Naive thymus-derived CD4-positive, alpha-beta T cell (primary cell): ENCODE results near the gene UEVLD. TPM values are rescaled to one million over a fixed set of nuclear protein-coding genes. Genes with fewer than 3 reads are reported as not detected.
A peak's percentile ranks its signal among the peaks of the same experiment; 100 is the strongest.
"Not testable (repeated sequence)": the region's sequence is repeated elsewhere in the genome, so short reads cannot be mapped to it uniquely, and the experiment has no call there.

Source experiments
- ATAC-seq: fragments of 150-1000 bp; cut with Tn5 transposase; 2 replicates; pipeline ENCODE4 v1.10.0; 2021; ENCODE audit warnings: mild to moderate bottlenecking, moderate library complexity
- CTCF ChIA-PET: fragments of 350-600 bp; sonication (Branson Sonifier 250); formaldehyde crosslinking; loops from one replicate; lab custom pipeline; 2021; ENCODE audit warnings: antibody characterized with exemption; lab: Charles Lee
- POLR2A ChIA-PET: fragments of 350-600 bp; sonication (Branson Sonifier 250); formaldehyde crosslinking; loops from one replicate; lab custom pipeline; 2021; ENCODE audit warnings: antibody characterized with exemption, inconsistent platforms; lab: Charles Lee
- DNase-seq, 9 donors: peaks; one replicate each; pipeline versions ENCODE4 v3.0.0 to v3.0.0-alpha.2; 2020 to 2022; ENCODE audit warnings: mixed read lengths in 1 of 9
- H3K27ac ChIP-seq: one replicate; pipeline ENCODE4 v1.7.0; 2013; ENCODE audit warnings: mild to moderate bottlenecking, low read depth, low read length, moderate library complexity
- H3K27me3 ChIP-seq, 2 donors: one replicate each; pipeline ENCODE4 v1.7.0; 2013; ENCODE audit warnings: low read length in 2 of 2, mild to moderate bottlenecking in 2 of 2, moderate library complexity in 2 of 2; ENCODE audit not compliant: control insufficient read depth in 2 of 2, insufficient read depth in 2 of 2
- H3K36me3 ChIP-seq, 3 experiments: 1 replicate in 2 of 3; 2 replicates in 1 of 3; pipeline ENCODE4 v1.7.0; 2013; ENCODE audit warnings: low read length in 3 of 3, mild to moderate bottlenecking in 3 of 3, moderate library complexity in 1 of 3; ENCODE audit not compliant: insufficient read depth in 3 of 3, control insufficient read depth in 2 of 3
- H3K4me1 ChIP-seq, 2 donors: one replicate each; pipeline ENCODE4 v1.7.0; 2013; ENCODE audit warnings: low read length in 2 of 2, mild to moderate bottlenecking in 2 of 2, moderate library complexity in 1 of 2; ENCODE audit not compliant: control insufficient read depth in 2 of 2, insufficient read depth in 2 of 2
- H3K4me3 ChIP-seq: 2 replicates; pipeline ENCODE4 v1.7.0; 2013; ENCODE audit warnings: mild to moderate bottlenecking, low read length
- H3K9me3 ChIP-seq, 3 experiments: 1 replicate in 2 of 3; 2 replicates in 1 of 3; pipeline ENCODE4 v1.7.0; 2013; ENCODE audit warnings: low read length in 3 of 3; ENCODE audit not compliant: control insufficient read depth in 2 of 3
- H3K27ac Mint-ChIP-seq, 9 donors: one replicate each; pipeline ENCODE4 v1.8.0; 2020 to 2022; ENCODE audit warnings: mixed read lengths in 9 of 9, mild to moderate bottlenecking in 8 of 9, moderate library complexity in 5 of 9, inconsistent platforms in 2 of 9
- H3K27me3 Mint-ChIP-seq, 5 donors: one replicate each; pipeline ENCODE4 v1.8.0; 2021 to 2022; ENCODE audit warnings: mixed read lengths in 5 of 5, mild to moderate bottlenecking in 1 of 5
- H3K36me3 Mint-ChIP-seq, 5 donors: one replicate each; pipeline ENCODE4 v1.8.0; 2020 to 2022; ENCODE audit warnings: mixed read lengths in 5 of 5, mild to moderate bottlenecking in 3 of 5, inconsistent platforms in 1 of 5
- H3K4me1 Mint-ChIP-seq, 7 donors: one replicate each; pipeline ENCODE4 v1.8.0; 2020 to 2022; ENCODE audit warnings: mixed read lengths in 7 of 7, mild to moderate bottlenecking in 3 of 7, inconsistent platforms in 1 of 7
- H3K4me3 Mint-ChIP-seq, 10 donors: one replicate each; pipeline ENCODE4 v1.8.0; 2020 to 2022; ENCODE audit warnings: mild to moderate bottlenecking in 10 of 10, mixed read lengths in 10 of 10, moderate library complexity in 6 of 10, inconsistent platforms in 2 of 10
- H3K9me3 Mint-ChIP-seq, 11 donors: one replicate each; pipeline ENCODE4 v1.8.0; 2020 to 2022; ENCODE audit warnings: mixed read lengths in 11 of 11, mild to moderate bottlenecking in 4 of 11, inconsistent platforms in 1 of 11, moderate library complexity in 1 of 11
- intact Hi-C, 2 donors: fragments of 100-400 bp; cut with micrococcal nuclease; formaldehyde crosslinking; loops; one replicate each; pipeline ENCODE4 v1.15.1; 2023
- polyA plus RNA-seq, 2 donors: library from polyadenylated mRNA; unstranded; fragments of 300-500 nt; fragmentation: Illumina TruSeq; gene quantifications; one replicate each; pipeline ENCODE4 v1.2.3, GENCODE V29; 2021
- total RNA-seq, 6 experiments: library from RNA in 5 of 6; stranded (reverse) in 5 of 6; gene quantifications; 1 replicate in 5 of 6; 2 replicates in 1 of 6; pipeline ENCODE4 v1.2.3 and lab custom pipeline; 2021 to 2026

UEVLD gene
- total and polyA plus RNA-seq, 7 experiments from 2014 or later, result 3.6 to 19.8 (median 5.3) TPM

- no peaks in the 10 kb centered on the region for H3K27me3 Mint-ChIP-seq
- H3K9me3 Mint-ChIP-seq, result peaks cover 0 to 2% (median 0%) of the 10 kb centered on the region in 11 donors
- no peaks in the 10 kb centered on the region for H3K9me3 ChIP-seq
- DNase-seq (no peak), ATAC-seq (no peak)
- peaks cover 0 to 5% (median 0%) of the 10 kb centered on the region in 5 donors for H3K36me3 Mint-ChIP-seq
- no peak overlapping the region for H3K4me3 Mint-ChIP-seq
- intact Hi-C loops, result no loop called here
- H3K27me3 ChIP-seq, result no peaks in the 10 kb centered on the region
- peaks cover 0 to 16% (median 0%) of the 10 kb centered on the region in 7 donors for H3K4me1 Mint-ChIP-seq
- ChIA-PET CTCF (no interaction called here), POLR2A (no interaction called here)
- H3K4me3 ChIP-seq, result no peak overlapping the region
- peaks cover 0 to 4% of the 10 kb centered on the region in 2 donors for H3K4me1 ChIP-seq
- no peak overlapping the region for H3K27ac Mint-ChIP-seq
- no peak overlapping the region for H3K27ac ChIP-seq
- no peaks in the 10 kb centered on the region for H3K36me3 ChIP-seq
Observed at GRCh38 chr11:18594999-18595749, 6.6 kb upstream of the UEVLD start.

GRCh38 chr11:18594088-18594487 is 5.6 kb upstream of the UEVLD start:
- intact Hi-C loops, H3K36me3 Mint-ChIP-seq, H3K27me3 ChIP-seq, H3K27ac Mint-ChIP-seq, H3K27ac ChIP-seq, POLR2A ChIA-PET, H3K9me3 ChIP-seq, H3K9me3 Mint-ChIP-seq, CTCF ChIA-PET, ATAC-seq, DNase-seq, H3K4me1 ChIP-seq, H3K4me3 Mint-ChIP-seq, H3K27me3 Mint-ChIP-seq, H3K4me3 ChIP-seq, H3K36me3 ChIP-seq: not testable (repeated sequence)
- H3K4me1 Mint-ChIP-seq, result peaks cover 0 to 19% (median 0%) of the 10 kb centered on the region in 7 donors

GRCh38 chr11:18590571-18590970 is 2.0 kb upstream of the UEVLD start:
- H3K36me3 Mint-ChIP-seq, result no peaks in the 10 kb centered on the region
- H3K4me3 Mint-ChIP-seq, result no peak overlapping the region
- no peaks in the 10 kb centered on the region for H3K27me3 Mint-ChIP-seq
- H3K27ac Mint-ChIP-seq, result peak overlapping the region in 3 of 9 donors; percentile 55 to 68 (median 60)
- H3K4me1 Mint-ChIP-seq, result peaks cover 0 to 19% (median 0%) of the 10 kb centered on the region in 7 donors
- H3K9me3 Mint-ChIP-seq, result no peaks in the 10 kb centered on the region
- POLR2A ChIA-PET, result interaction anchor here (0.7 kb wide), 1 partner anchor 31 kb away, joined by 3 read pairs; no protein-coding TSS in a partner anchor
- CTCF ChIA-PET, result no interaction called here
- intact Hi-C loops, result no loop called here
- no peak for DNase-seq
- peaks cover 8 to 15% of the 10 kb centered on the region in 2 donors for H3K4me1 ChIP-seq
- no peaks in the 10 kb centered on the region for H3K9me3 ChIP-seq
- H3K27me3 ChIP-seq, result no peaks in the 10 kb centered on the region
- ATAC-seq, result no peak
- peak overlapping the region; percentile 0 for H3K27ac ChIP-seq
- H3K4me3 ChIP-seq, result no peak overlapping the region
- no peaks in the 10 kb centered on the region for H3K36me3 ChIP-seq

GRCh38 chr11:18581825-18582224 is 6.7 kb downstream of the UEVLD start:
- peaks cover 0 to under 1% of the 10 kb centered on the region in 2 donors for H3K4me1 ChIP-seq
- Mint-ChIP-seq H3K27me3 (no peaks in the 10 kb centered on the region), H3K4me3 (no peak overlapping the region), H3K4me1 (peaks cover 0 to 25% (median 5%) of the 10 kb centered on the region in 7 donors), H3K9me3 (no peaks in the 10 kb centered on the region), H3K27ac (no peak overlapping the region), H3K36me3 (peaks cover 0 to 9% (median 5%) of the 10 kb centered on the region in 5 donors)
- no peaks in the 10 kb centered on the region for H3K27me3 ChIP-seq
- no peak overlapping the region for H3K4me3 ChIP-seq
- intact Hi-C loops, result no loop called here
- H3K9me3 ChIP-seq, result no peaks in the 10 kb centered on the region
- ChIA-PET CTCF (interaction anchor here (0.6 to 1.1 kb wide), 3 partner anchors 12 to 148 kb away, joined by 3 to 5 read pairs (median 3); no protein-coding TSS in a partner anchor), POLR2A (no interaction called here)
- H3K27ac ChIP-seq, result no peak overlapping the region
- no peak for DNase-seq
- no peaks in the 10 kb centered on the region for H3K36me3 ChIP-seq
- ATAC-seq, result no peak

GRCh38 chr11:18580113-18580766 is 8.3 kb downstream of the UEVLD start:
- H3K36me3 Mint-ChIP-seq, result peaks cover 0 to 14% (median 5%) of the 10 kb centered on the region in 5 donors
- ChIA-PET POLR2A (no interaction called here), CTCF (interaction anchor here (0.6 kb wide), 1 partner anchor 72 kb away, joined by 3 read pairs; no protein-coding TSS in a partner anchor)
- no peak for DNase-seq
- Histone ChIP-seq H3K27me3 (no peaks in the 10 kb centered on the region), H3K4me1 (no peaks in the 10 kb centered on the region), H3K36me3 (no peaks in the 10 kb centered on the region), H3K9me3 (no peaks in the 10 kb centered on the region), H3K4me3 (no peak overlapping the region), H3K27ac (no peak overlapping the region)
- no peak overlapping the region for H3K27ac Mint-ChIP-seq
- peaks cover 0 to 34% (median 5%) of the 10 kb centered on the region in 7 donors for H3K4me1 Mint-ChIP-seq
- ATAC-seq, result no peak
- H3K4me3 Mint-ChIP-seq, result no peak overlapping the region
- no peaks in the 10 kb centered on the region for H3K9me3 Mint-ChIP-seq
- intact Hi-C loops, result no loop called here
- H3K27me3 Mint-ChIP-seq, result no peaks in the 10 kb centered on the region

- Histone ChIP-seq H3K27ac (no peak overlapping the region), H3K9me3 (no peaks in the 10 kb centered on the region), H3K4me1 (no peaks in the 10 kb centered on the region), H3K4me3 (no peak overlapping the region), H3K27me3 (no peaks in the 10 kb centered on the region), H3K36me3 (peaks cover 0 to 6% (median 0%) of the 10 kb centered on the region in 3 experiments)
- peak overlapping the region in 2 of 10 donors; percentile 29 to 67 for H3K4me3 Mint-ChIP-seq
- H3K9me3 Mint-ChIP-seq, result no peaks in the 10 kb centered on the region
- H3K36me3 Mint-ChIP-seq, result peaks cover 0 to 19% (median 5%) of the 10 kb centered on the region in 5 donors
- peaks cover 0 to 40% (median 2%) of the 10 kb centered on the region in 7 donors for H3K4me1 Mint-ChIP-seq
- CTCF ChIA-PET, result interaction anchor here (1.1 to 1.3 kb wide), 3 partner anchors 39 to 143 kb away, joined by 3 read pairs; no protein-coding TSS in a partner anchor
- ATAC-seq, result peak; percentile 24
- H3K27me3 Mint-ChIP-seq, result no peaks in the 10 kb centered on the region
- no peak for DNase-seq
- H3K27ac Mint-ChIP-seq, result peak overlapping the region in 1 of 9 donors; percentile 51
- POLR2A ChIA-PET, result interaction anchor here (0.7 kb wide), 1 partner anchor 96 kb away, joined by 3 read pairs; no protein-coding TSS in a partner anchor
- intact Hi-C loops, result loop anchor here in 1 of 2 donors (1.0 to 2.0 kb wide), 3 partner anchors 9 to 56 kb away; partner anchors contain the start of genes SPTY2D1 and UEVLD
Observed at GRCh38 chr11:18578975-18579598, 9.4 kb downstream of the UEVLD start.
